Measurements from ENCODE around the gene FRMPD2. TPM values are rescaled to one million over a fixed set of nuclear protein-coding genes. Genes with fewer than 3 reads are reported as not detected.

Gene FRMPD2
- total and polyA plus RNA-seq, 4 donors = 0.28 TPM; not detected in 3

DNA sequence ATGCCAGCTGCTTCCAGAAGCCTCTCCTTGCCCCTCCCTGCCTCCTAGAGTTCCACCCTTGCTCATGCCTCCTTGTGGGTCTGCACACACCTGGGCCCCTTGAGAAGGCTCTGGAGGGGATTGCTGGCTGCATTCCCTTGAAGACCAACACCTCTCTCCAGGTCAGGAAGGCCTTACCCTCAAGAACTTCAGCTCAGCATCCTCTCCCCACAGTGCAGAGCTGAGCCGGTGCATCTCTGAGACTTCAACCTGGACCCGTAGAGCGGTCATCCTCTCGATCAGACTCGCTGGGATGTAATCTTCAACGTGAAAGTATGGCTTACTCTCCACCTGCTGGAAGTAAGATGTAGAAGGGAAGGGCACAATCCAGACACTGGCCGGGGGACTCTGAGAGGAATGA lies 62.7 kb downstream of the FRMPD2 start (continued):
- TF ChIP-seq, protein P1, sequence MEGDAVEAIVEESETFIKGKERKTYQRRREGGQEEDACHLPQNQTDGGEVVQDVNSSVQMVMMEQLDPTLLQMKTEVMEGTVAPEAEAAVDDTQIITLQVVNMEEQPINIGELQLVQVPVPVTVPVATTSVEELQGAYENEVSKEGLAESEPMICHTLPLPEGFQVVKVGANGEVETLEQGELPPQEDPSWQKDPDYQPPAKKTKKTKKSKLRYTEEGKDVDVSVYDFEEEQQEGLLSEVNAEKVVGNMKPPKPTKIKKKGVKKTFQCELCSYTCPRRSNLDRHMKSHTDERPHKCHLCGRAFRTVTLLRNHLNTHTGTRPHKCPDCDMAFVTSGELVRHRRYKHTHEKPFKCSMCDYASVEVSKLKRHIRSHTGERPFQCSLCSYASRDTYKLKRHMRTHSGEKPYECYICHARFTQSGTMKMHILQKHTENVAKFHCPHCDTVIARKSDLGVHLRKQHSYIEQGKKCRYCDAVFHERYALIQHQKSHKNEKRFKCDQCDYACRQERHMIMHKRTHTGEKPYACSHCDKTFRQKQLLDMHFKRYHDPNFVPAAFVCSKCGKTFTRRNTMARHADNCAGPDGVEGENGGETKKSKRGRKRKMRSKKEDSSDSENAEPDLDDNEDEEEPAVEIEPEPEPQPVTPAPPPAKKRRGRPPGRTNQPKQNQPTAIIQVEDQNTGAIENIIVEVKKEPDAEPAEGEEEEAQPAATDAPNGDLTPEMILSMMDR (IDR thresholded peaks at IDR 0.05; ENCODE audit: low read depth, low read length, missing input control) = no peak
- TF ChIP-seq, protein P2, sequence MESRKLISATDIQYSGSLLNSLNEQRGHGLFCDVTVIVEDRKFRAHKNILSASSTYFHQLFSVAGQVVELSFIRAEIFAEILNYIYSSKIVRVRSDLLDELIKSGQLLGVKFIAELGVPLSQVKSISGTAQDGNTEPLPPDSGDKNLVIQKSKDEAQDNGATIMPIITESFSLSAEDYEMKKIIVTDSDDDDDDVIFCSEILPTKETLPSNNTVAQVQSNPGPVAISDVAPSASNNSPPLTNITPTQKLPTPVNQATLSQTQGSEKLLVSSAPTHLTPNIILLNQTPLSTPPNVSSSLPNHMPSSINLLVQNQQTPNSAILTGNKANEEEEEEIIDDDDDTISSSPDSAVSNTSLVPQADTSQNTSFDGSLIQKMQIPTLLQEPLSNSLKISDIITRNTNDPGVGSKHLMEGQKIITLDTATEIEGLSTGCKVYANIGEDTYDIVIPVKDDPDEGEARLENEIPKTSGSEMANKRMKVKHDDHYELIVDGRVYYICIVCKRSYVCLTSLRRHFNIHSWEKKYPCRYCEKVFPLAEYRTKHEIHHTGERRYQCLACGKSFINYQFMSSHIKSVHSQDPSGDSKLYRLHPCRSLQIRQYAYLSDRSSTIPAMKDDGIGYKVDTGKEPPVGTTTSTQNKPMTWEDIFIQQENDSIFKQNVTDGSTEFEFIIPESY (IDR thresholded peaks at IDR 0.05) = no peak
- no peak for TF ChIP-seq GABPA (IDR thresholded peaks at IDR 0.05 in 1 of 2, conservative IDR thresholded peaks at IDR 0.05 in 1 of 2)

DNA sequence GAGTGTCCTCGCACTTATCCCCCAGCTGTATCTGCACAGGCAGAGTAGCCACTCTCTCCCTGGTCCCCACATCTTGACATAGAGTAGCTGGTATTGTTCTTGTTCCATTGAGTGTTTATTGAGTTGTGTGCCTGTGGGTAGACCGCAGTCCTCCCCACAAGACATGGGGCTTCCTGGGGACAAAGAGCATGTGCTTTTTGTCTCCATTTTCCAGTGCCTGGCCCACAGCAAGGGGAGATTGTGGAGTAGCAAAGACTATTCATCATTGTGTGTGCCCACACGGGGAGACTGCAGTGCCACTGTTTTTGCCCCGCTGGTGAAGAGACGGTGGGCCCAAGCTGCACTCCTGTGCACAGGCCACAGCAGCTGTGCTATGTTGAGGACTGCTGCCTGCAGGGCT lies 63.5 kb downstream of the FRMPD2 start:
- no peak for TF ChIP-seq GABPA (IDR thresholded peaks at IDR 0.05 in 1 of 2, conservative IDR thresholded peaks at IDR 0.05 in 1 of 2)
- TF ChIP-seq HNF4G (IDR thresholded peaks at IDR 0.05) = no peak
- no peak for TF ChIP-seq HNF4A (conservative IDR thresholded peaks at IDR 0.05)
- no peak for TF ChIP-seq EGR1 (IDR thresholded peaks at IDR 0.05; ENCODE audit: low read depth in 2 of 2)
- TF ChIP-seq RAD21 (IDR thresholded peaks at IDR 0.05) = no peak
- TF ChIP-seq FOXA2 (IDR thresholded peaks at IDR 0.05) = no peak
- TF ChIP-seq NR2F2 (IDR thresholded peaks at IDR 0.05) = no peak
- TF ChIP-seq TAF1 (conservative IDR thresholded peaks at IDR 0.05) = no peak
- TF ChIP-seq JUND (IDR thresholded peaks at IDR 0.05) = no peak
- TF ChIP-seq RXRA (IDR thresholded peaks at IDR 0.05) = no peak
- TF ChIP-seq, protein P1 (IDR thresholded peaks at IDR 0.05; ENCODE audit: low read depth, low read length, missing input control) = no peak
- TF ChIP-seq, protein P3, sequence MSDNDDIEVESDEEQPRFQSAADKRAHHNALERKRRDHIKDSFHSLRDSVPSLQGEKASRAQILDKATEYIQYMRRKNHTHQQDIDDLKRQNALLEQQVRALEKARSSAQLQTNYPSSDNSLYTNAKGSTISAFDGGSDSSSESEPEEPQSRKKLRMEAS (IDR thresholded peaks at IDR 0.05) = no peak
- no peak for TF ChIP-seq SP1 (IDR thresholded peaks at IDR 0.05)
- TF ChIP-seq FOXA1 (IDR thresholded peaks at IDR 0.05) = no peak
- TF ChIP-seq, protein P4, sequence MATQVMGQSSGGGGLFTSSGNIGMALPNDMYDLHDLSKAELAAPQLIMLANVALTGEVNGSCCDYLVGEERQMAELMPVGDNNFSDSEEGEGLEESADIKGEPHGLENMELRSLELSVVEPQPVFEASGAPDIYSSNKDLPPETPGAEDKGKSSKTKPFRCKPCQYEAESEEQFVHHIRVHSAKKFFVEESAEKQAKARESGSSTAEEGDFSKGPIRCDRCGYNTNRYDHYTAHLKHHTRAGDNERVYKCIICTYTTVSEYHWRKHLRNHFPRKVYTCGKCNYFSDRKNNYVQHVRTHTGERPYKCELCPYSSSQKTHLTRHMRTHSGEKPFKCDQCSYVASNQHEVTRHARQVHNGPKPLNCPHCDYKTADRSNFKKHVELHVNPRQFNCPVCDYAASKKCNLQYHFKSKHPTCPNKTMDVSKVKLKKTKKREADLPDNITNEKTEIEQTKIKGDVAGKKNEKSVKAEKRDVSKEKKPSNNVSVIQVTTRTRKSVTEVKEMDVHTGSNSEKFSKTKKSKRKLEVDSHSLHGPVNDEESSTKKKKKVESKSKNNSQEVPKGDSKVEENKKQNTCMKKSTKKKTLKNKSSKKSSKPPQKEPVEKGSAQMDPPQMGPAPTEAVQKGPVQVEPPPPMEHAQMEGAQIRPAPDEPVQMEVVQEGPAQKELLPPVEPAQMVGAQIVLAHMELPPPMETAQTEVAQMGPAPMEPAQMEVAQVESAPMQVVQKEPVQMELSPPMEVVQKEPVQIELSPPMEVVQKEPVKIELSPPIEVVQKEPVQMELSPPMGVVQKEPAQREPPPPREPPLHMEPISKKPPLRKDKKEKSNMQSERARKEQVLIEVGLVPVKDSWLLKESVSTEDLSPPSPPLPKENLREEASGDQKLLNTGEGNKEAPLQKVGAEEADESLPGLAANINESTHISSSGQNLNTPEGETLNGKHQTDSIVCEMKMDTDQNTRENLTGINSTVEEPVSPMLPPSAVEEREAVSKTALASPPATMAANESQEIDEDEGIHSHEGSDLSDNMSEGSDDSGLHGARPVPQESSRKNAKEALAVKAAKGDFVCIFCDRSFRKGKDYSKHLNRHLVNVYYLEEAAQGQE (IDR thresholded peaks at IDR 0.05) = no peak
- TF ChIP-seq, protein P5, sequence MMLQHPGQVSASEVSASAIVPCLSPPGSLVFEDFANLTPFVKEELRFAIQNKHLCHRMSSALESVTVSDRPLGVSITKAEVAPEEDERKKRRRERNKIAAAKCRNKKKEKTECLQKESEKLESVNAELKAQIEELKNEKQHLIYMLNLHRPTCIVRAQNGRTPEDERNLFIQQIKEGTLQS (IDR thresholded peaks at IDR 0.05) = no peak
- TF ChIP-seq, protein P2 (IDR thresholded peaks at IDR 0.05) = no peak
- TF ChIP-seq YY1 (IDR thresholded peaks at IDR 0.05) = no peak
- no peak overlapping the region for H3K27ac ChIP-seq (ENCODE audit: low read depth in 1 of 2, low read length in 2 of 2)
- H3K9me3 ChIP-seq (ENCODE audit: control insufficient read depth in 4 of 4, low read length in 3 of 4) = no peaks in the 10 kb centered on the region
- no peak overlapping the region for H3K9ac ChIP-seq (ENCODE audit: low read depth in 1 of 2, low read length in 2 of 2)
- 96% methylated on average over 5 of the region's 5 CpGs for WGBS
- no peak overlapping the region for H3K4me3 ChIP-seq (ENCODE audit: low read depth in 1 of 3, low read length in 3 of 3)
- no peaks in the 10 kb centered on the region for H3K27me3 ChIP-seq (ENCODE audit: control insufficient read depth in 4 of 4, insufficient read depth in 4 of 4, low read length in 3 of 4)
- no peaks in the 10 kb centered on the region for H3K36me3 ChIP-seq (ENCODE audit: control insufficient read depth in 4 of 4, insufficient read depth in 3 of 4, low read depth in 1 of 4, low read length in 3 of 4)
- no peaks in the 10 kb centered on the region for H3K4me1 ChIP-seq (ENCODE audit: control insufficient read depth in 4 of 4, insufficient read depth in 4 of 4, low read length in 3 of 4)
- no peak for DNase-seq (ENCODE audit: low spot score)
